GM19193 (cell line): Measurements from ENCODE around the gene PDE10A.

Experiments used
- POLR2A ChIP-seq: IDR thresholded peaks from 4 replicates; pipeline ENCODE4 v1.6.1; 2011; ENCODE audit not compliant: insufficient read depth, insufficient read length; ENCODE audit errors: extremely low read depth

PDE10A gene

DNA sequence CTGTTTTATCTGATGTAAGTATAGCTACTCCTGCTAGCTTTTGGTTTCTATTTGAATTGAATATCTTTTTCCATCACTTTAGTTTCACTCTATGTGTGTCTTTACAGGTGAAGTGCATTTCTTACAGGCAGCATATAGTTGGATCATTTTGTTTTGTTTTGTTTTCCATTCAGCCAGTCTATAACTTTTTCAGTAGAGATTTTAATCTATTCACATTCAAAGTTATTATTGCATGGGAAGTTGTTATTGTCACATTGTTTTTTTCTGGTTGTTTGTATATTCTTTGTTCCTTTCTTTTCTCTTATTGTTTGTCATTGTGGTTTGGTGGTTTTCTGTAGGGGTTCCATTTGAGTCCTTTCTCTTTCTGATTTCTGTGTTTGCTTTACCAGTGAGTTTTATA is 151.2 kb downstream of the PDE10A start:
- TF ChIP-seq POLR2A = no peak

DNA sequence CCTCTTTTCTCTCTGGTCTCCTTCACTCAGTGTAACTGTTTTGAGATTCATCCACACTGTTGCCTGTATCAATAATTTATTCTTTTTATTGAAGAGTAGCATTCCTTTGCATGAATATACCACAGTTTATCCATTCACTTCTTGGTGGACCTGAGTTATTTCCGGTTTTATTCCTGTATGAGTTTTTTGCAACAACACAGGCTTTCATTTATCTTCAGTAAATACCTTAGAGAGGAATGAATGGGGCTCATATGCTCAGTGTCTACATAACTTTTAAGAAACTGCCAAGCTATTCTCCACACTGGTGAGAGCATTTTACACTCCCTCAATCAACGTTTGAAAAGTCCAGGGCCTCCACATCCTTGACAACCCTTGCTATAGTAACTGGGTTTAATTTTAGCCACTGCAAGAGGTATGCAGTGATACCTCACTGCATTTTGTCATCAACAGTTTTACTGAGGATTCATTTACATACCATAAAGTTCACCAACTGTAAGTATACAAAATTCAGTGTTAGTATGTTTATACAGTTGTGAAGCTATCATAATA is 154.6 kb downstream of the PDE10A start:
- TF ChIP-seq POLR2A = no peak

GRCh38 chr6:165506657-165507056 is 156.4 kb downstream of the PDE10A start:
- no peak for TF ChIP-seq POLR2A

DNA sequence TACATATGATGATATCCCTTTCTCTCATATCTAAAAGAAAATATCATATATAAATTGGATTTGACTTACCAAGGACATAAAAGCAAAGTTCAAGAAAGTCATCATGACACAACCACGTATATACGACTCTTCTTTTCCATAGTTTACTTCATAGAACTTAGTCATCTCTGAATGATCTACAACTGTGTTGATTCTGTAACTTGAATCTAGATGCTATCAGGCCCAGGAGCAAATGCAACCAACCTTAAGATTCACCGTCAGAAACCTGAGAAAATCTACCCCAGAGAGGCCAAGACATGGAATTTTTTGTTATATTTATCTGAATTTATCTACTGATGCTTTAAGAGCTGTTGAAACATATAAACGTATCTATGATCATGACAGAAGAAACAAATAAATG is 165.6 kb downstream of the PDE10A start:
- TF ChIP-seq POLR2A = no peak

GRCh38 chr6:165488624-165489295 is 174.3 kb downstream of the PDE10A start:
- TF ChIP-seq POLR2A = no peak

DNA sequence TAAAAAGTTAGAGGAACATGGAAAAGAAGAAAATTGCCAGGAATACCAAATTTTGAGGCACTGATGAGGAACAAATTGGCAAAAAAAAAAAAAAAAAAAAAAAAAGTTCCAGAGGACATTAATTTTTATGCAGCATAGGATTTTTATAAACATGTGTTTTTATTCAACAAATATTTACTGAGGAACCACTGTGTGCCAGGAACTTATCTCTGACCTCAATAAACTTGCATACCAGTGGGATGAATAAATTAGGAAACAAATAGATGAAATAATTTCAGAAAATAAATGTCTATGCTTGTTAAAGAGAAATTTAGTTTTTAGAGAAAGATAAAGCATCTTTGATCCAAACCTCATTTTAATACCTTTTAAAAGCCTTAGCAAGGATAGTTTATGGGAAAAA is 175.1 kb downstream of the PDE10A start:
- TF ChIP-seq POLR2A = no peak

DNA sequence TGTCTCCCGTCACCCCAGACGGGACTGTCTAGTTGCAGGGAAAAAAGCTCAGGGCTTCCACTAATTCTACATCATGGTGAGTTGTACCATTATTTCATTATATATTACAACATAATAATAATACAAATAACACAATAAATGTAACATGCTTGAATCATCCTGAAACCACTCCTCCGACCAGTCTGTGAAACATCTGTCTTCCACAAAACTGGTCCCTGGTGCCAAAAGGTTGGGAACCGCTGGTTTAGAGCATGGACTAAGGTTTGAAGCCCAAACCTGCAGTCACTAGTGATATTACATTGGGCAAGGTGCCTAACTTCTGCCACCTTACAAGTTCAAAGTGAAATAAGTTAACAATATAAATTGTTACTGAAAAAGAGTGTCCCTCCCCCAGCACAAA is 175.7 kb downstream of the PDE10A start:
- TF ChIP-seq POLR2A = no peak

- TF ChIP-seq POLR2A = no peak
Observed at GRCh38 chr6:165486183-165487137, 176.6 kb downstream of the PDE10A start.

DNA sequence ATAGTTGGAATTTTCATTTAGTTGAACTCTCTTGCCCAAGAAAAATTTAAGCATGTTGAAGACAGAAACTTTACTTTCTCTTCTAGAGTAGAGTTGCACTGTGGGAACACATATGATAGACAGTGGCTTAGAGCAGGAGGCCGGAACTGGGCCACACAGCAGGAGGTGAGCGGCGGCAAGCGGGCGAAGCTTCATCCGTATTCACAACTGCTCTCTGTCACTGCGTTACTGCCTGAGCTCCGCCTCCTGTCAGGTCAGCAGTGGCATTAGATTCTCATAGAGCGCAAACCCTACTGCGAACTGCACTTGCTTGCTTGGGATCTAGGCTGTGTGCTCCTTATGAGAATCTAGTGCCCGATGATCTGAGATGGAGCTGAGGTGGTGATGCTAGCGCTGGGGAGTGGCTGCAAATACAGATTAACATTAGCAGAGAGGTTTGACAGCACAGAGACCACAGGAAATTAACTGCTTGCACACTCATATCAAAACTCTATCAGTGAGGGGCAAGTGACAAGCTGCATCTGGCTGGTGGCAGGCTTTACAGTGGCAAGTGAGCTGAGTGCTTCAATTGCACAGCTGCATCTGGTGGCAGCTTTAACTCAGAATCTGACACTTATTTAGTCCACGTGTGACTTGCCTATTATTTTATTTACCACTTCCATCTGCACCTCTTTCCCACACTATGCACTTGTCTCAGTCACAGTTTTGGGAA is 178.7 kb downstream of the PDE10A start:
- TF ChIP-seq POLR2A = no peak

DNA sequence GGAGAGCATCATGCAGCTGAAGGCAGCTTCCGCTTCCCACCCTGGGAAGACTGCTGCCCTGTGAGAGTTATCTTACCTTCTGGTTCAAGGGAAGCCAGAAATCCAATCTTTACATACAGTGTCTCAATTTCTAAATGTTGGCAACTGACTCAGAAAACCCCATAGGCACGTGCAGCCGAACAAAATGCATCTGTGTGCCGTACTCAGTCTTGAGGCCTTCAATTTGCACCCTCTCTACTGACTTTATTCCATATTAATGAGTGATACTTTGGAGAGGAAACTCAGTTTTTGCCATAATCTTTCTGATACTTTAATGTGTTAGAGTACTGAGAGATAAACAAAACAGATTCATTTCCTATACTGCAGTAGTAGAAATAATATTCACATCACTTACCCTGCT is 181.1 kb downstream of the PDE10A start:
- no peak for TF ChIP-seq POLR2A

DNA sequence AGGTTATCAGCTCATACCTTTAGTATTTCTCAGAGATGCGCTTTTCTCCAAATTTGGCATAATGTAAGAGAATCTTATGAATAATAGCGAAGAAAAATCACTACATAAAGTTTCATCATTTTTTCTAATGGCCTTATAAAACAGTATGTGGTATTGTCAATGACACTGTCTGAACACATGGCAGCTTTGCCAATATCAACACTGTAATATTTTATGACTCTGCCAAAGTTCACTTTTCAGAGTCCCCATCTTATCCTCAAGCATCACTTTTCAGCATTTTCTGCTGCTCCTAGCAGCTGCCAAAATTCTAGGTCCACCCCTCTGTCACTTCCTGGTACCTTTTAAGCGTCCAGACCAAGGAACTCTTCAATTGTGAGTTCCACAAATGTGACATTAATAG is 182.1 kb downstream of the PDE10A start:
- TF ChIP-seq POLR2A = no peak

GRCh38 chr6:165478581-165478980 is 184.5 kb downstream of the PDE10A start:
- no peak for TF ChIP-seq POLR2A

GRCh38 chr6:165469483-165469882 is 193.6 kb downstream of the PDE10A start:
- TF ChIP-seq POLR2A = no peak

- no peak for TF ChIP-seq POLR2A
Observed at GRCh38 chr6:165468340-165469235, 194.5 kb downstream of the PDE10A start.
